K562 (cell line): ENCODE measurements around the gene ERLIN1. TPM values are rescaled to one million over a fixed set of nuclear protein-coding genes. Genes with fewer than 3 reads are reported as not detected.

Experiments
- ATAC-seq: fragments of 200-7000 bp; cut with Tn5 transposase; 3 replicates; pipeline ENCODE4 v1.9.1; 2020; ENCODE audit warnings: moderate library complexity
- BruUV-seq: library from RNA; stranded (reverse); fragments of 400-500 nt; replicated peaks from 2 replicates; lab custom pipeline; 2021; lab: Mats Ljungman, UMichigan
- CTCF ChIA-PET: fragments of 300-600 bp; formaldehyde crosslinking; extraction: SDS; loops from one replicate; lab custom pipeline; 2021; ENCODE audit warnings: low intra/inter-chr PET ratio; lab: Yijun Ruan, JAX
- POLR2A ChIA-PET: fragments of 300-600, 350-650 bp; sonication (Branson Sonifier 250); formaldehyde crosslinking; extraction: SDS; loops from one replicate; lab custom pipeline; 2021; ENCODE audit warnings: antibody characterized with exemption, inconsistent platforms; lab: Yijun Ruan, JAX
- DNase-seq, 4 experiments: peaks; one replicate each; pipeline versions ENCODE4 v3.0.0 to v3.0.0-alpha.2; 2011 to 2018; ENCODE audit warnings: low spot score in 3 of 4, mixed read lengths in 3 of 4; ENCODE audit errors: extremely low read depth in 1 of 4
- FAIRE-seq: peaks from 2 replicates; lab custom pipeline; 2011; peaks lifted over from hg19 to GRCh38; lab: Jason Lieb, UNC
- H2AFZ ChIP-seq: 2 replicates; pipeline ENCODE4 v1.6.0; 2011; ENCODE audit warnings: low read depth, low read length, control low read depth, inconsistent platforms
- H3K27ac ChIP-seq: fragments of 200-600 bp; 3 replicates; pipeline ENCODE4 v1.8.0; 2011; ENCODE audit warnings: low read depth, mild to moderate bottlenecking, control low read depth, inconsistent platforms, low read length, moderate library complexity, mixed read lengths; ENCODE audit errors: extremely low read depth
- H3K27me3 ChIP-seq, 2 experiments: fragments of 300-600 bp in 1 of 2; 2 replicates in 1 of 2; 3 replicates in 1 of 2; pipeline versions ENCODE4 v1.6.0 to v1.8.0; 2011; ENCODE audit warnings: inconsistent platforms in 2 of 2, low read length in 2 of 2, mild to moderate bottlenecking in 1 of 2, mixed read lengths in 1 of 2, moderate library complexity in 1 of 2; ENCODE audit not compliant: control insufficient read depth in 2 of 2, insufficient read depth in 2 of 2
- H3K36me3 ChIP-seq: fragments of 300-600 bp; 3 replicates; pipeline ENCODE4 v1.8.0; 2011; ENCODE audit warnings: mild to moderate bottlenecking, low read length, inconsistent platforms; ENCODE audit not compliant: control insufficient read depth, insufficient read depth
- H3K4me1 ChIP-seq, 2 experiments: fragments of 200-600 bp in 1 of 2; replicated peaks in 1 of 2; 2 replicates in 1 of 2; 3 replicates in 1 of 2; pipeline versions ENCODE4 v1.5.1 to v1.8.0; 2011; ENCODE audit warnings: inconsistent platforms in 2 of 2, low read length in 2 of 2, mild to moderate bottlenecking in 1 of 2, mixed read lengths in 1 of 2, moderate library complexity in 1 of 2; ENCODE audit not compliant: control insufficient read depth in 2 of 2, insufficient read depth in 2 of 2
- H3K4me2 ChIP-seq: 2 replicates; pipeline ENCODE4 v1.6.1; 2011; ENCODE audit warnings: low read length, control low read depth, inconsistent platforms, mixed read lengths; ENCODE audit not compliant: insufficient read depth
- H3K4me3 ChIP-seq: fragments of 200-600 bp; sonication (generic), shearing (Covaris generic); 2 replicates; pipeline ENCODE4 v1.5.1; 2016; ENCODE audit warnings: control low read depth, inconsistent platforms
- H3K79me2 ChIP-seq: fragments of 200-600 bp; 3 replicates; pipeline ENCODE4 v1.8.0; 2011; ENCODE audit warnings: low read length, inconsistent platforms; ENCODE audit not compliant: control insufficient read depth, insufficient read depth
- H3K9ac ChIP-seq, 2 experiments: 2 replicates each; pipeline versions ENCODE4 v1.6.0 to v1.6.1; 2011; ENCODE audit warnings: low read depth in 2 of 2, low read length in 2 of 2, control low read depth in 1 of 2, inconsistent platforms in 1 of 2, mild to moderate bottlenecking in 1 of 2, mixed read lengths in 1 of 2; ENCODE audit not compliant: insufficient read depth in 1 of 2
- H3K9me1 ChIP-seq: one replicate; pipeline ENCODE4 v1.6.0; 2011; ENCODE audit warnings: inconsistent platforms, mild to moderate bottlenecking, low read length, moderate library complexity; ENCODE audit not compliant: control insufficient read depth, insufficient read depth
- H3K9me3 ChIP-seq: replicated peaks from 2 replicates; pipeline ENCODE4 v1.5.1; 2011; ENCODE audit warnings: low read depth, low read length, inconsistent platforms; ENCODE audit not compliant: control insufficient read depth, insufficient read depth
- H4K20me1 ChIP-seq: replicated peaks from 2 replicates; pipeline ENCODE4 v1.6.1; 2011; ENCODE audit warnings: low read length, inconsistent platforms, mixed read lengths; ENCODE audit not compliant: control insufficient read depth, insufficient read depth
- AFF1 ChIP-seq, 2 experiments: fragments of 450-650 bp; IDR thresholded peaks; 2 replicates each; pipeline ENCODE4 v1.6.1; 2018; ENCODE audit warnings: mild to moderate bottlenecking in 2 of 2, low read depth in 1 of 2; ENCODE audit not compliant: partially characterized antibody in 2 of 2
- ARID3A ChIP-seq: IDR thresholded peaks from 2 replicates; pipeline ENCODE4 v1.6.1; 2012; ENCODE audit warnings: low read depth, low read length, improper control_type of control experiment, borderline replicate concordance
- ATF7 ChIP-seq: fragments of 450-650 bp; IDR thresholded peaks from 2 replicates; pipeline ENCODE4 v1.7.1; 2014; ENCODE audit warnings: mild to moderate bottlenecking, moderate library complexity
- C11orf30 ChIP-seq: fragments of 450-650 bp; IDR thresholded peaks from 2 replicates; pipeline ENCODE4 v1.6.1; 2016; ENCODE audit warnings: low read depth, mild to moderate bottlenecking
- CCNT2 ChIP-seq: IDR thresholded peaks from 2 replicates; pipeline ENCODE4 v1.6.1; 2011; ENCODE audit warnings: borderline replicate concordance, low read depth, mild to moderate bottlenecking, moderate library complexity, mixed read lengths, low read length; ENCODE audit not compliant: insufficient read length; ENCODE audit errors: extremely low read depth
- NFIX ChIP-seq: fragments of 250-450 bp; sonication (Bioruptor Pico); IDR thresholded peaks from 2 replicates; pipeline ENCODE4 v1.4.0; 2020; ENCODE audit warnings: low read depth, mild to moderate bottlenecking, moderate library complexity
- TCFL5 ChIP-seq: fragments of 250-450 bp; sonication (Bioruptor Pico); conservative IDR thresholded peaks from 2 replicates; pipeline ENCODE4 v1.6.1; 2021; ENCODE audit warnings: mild to moderate bottlenecking, moderate library complexity, matching md5 sums
- ZBTB17 ChIP-seq: fragments of 450-650 bp; formaldehyde crosslinking; IDR thresholded peaks from 2 replicates; pipeline ENCODE4 v1.4.0; 2020; ENCODE audit warnings: mild to moderate bottlenecking
- WGBS: fragments of 100-300 bp; shearing (Covaris generic); methylation state at CpG from one replicate; pipeline ENCODE4 v1.1.6; 2016; ENCODE audit warnings: low coverage, mixed read lengths; ENCODE audit not compliant: insufficient coverage; ENCODE audit errors: missing lambda C conversion rate; 5-methylcytosine and 5-hydroxymethylcytosine counted together
- in situ Hi-C: fragments of 300-500 bp; cut with MboI; formaldehyde crosslinking; loops from 4 replicates; pipeline ENCODE4 v1.15.0; 2018; ENCODE audit warnings: inconsistent platforms, mixed read lengths
- intact Hi-C: fragments of 100-400 bp; cut with micrococcal nuclease; formaldehyde crosslinking; loops from 2 replicates; pipeline ENCODE4 v1.14.2; 2022
- polyA plus RNA-seq, 8 experiments: library from polyadenylated mRNA; depleted of rRNA in 4 of 8; stranded (reverse) in 5 of 8; unstranded in 3 of 8; fragments of >200 nt; fragmentation: Nextera tagmentation in 2 of 8; fragmentation: Illumina TruSeq in 1 of 8; extraction: Ambion mirVana in 2 of 8; extraction: Trizol in 1 of 8; gene quantifications; 2 replicates each; pipeline versions ENCODE4 v1.2.1 to v1.2.3, GENCODE V29; 2011 to 2014; ENCODE audit warnings: inconsistent platforms in 1 of 8, missing spikeins in 1 of 8
- total RNA-seq, 7 experiments: library from RNA; depleted of rRNA in 6 of 7; stranded (reverse); fragments of >200 nt in 6 of 7; fragmentation: Illumina TruSeq in 2 of 7; extraction: Trizol in 2 of 7; gene quantifications; 2 replicates each; pipeline versions ENCODE4 v1.2.1 to v1.2.3, GENCODE V29; 2011 to 2021; ENCODE audit warnings: low replicate concordance in 1 of 7
- TF ChIP-seq, protein P1 (sequence below), 3 experiments: fragments of 200-800 bp in 1 of 3; sonication (Bioruptor generic) in 1 of 3; sonication (generic) in 1 of 3; formaldehyde crosslinking in 1 of 3; IDR thresholded peaks; 2 replicates each; pipeline versions ENCODE4 v1.6.1 to v1.8.0; 2016 to 2022; ENCODE audit warnings: mild to moderate bottlenecking in 2 of 3, missing compliant biosample characterization in 2 of 3, missing genetic modification characterization in 2 of 3, missing genetic modification reagents in 1 of 3
- TF ChIP-seq, protein P2 (sequence below): fragments of 250-450 bp; sonication (Bioruptor Pico); IDR thresholded peaks from 2 replicates; pipeline ENCODE4 v1.8.0; 2022; ENCODE audit warnings: moderate library complexity, mild to moderate bottlenecking, inconsistent platforms

Gene ERLIN1
- total and polyA plus RNA-seq, 9 of the 15 experiments (the other 6 are each of a cell fraction or from before 2014, with no cell fraction given) = 9.8 to 26.8 (median 15.5) TPM

DNA sequence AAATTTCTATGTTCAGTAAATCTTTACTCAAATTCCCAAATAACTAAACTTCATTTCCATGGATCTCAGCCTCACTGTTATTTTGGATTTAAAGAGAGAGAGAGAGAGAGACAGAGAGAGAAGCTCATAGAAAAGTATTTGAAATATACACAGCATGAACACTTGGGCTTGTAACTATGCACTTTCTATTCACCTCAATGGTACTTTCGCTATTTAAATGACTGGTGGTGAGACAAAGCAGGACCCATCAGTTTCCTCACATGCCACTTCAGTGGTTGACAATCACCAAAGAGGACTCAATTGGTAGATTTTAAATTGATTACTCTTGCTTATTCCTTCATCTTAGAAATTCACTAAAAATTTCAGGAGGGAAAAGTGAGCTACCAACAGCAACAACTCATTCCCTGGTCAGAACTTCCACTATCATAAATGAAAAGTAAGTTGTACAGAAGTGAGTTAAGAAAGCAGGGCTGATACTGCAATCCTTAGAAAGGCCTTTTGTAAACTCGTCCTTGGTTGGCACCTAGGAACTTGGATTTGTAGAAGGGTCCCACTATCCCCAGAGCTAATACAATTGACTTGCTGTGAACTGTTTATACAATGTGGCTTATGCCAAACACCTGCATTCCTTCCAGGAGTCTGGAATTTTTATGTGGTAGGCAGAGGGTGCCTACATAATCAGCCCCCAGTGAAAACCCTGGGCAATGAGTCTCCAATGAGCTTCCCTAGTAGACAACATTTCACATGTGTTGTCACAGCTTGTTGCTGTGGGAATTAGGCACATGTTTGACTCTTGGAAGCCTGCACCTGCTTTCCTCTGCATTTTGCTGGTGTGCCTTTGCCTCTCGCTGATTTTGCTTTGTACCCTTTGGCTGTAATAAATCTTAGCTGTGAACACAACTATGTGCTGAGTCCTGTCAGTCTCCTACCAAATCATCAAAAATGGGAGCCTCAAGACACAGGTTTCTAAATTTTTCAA is 10.8 kb downstream of the ERLIN1 start:
- no peaks in the 10 kb centered on the region for H3K9me1 ChIP-seq
- H4K20me1 ChIP-seq = no peaks in the 10 kb centered on the region
- H3K36me3 ChIP-seq = peaks cover 86% of the 10 kb centered on the region
- H3K9me3 ChIP-seq = no peaks in the 10 kb centered on the region
- no peak overlapping the region for H2AFZ ChIP-seq
- BruUV-seq = no TSS peak
- no peak overlapping the region for H3K4me3 ChIP-seq
- H3K79me2 ChIP-seq = peaks cover 6% of the 10 kb centered on the region; the same call in 2 of the 3 replicates
- 100% methylated on average over 3 of the region's 3 CpGs for WGBS
- POLR2A ChIA-PET = interaction anchor here (0.8 kb wide), 1 partner anchor 26 kb away, joined by 3 read pairs; no protein-coding TSS in a partner anchor
- H3K9ac ChIP-seq = no peak overlapping the region
- no peaks in the 10 kb centered on the region for H3K4me1 ChIP-seq
- FAIRE-seq (no peak), ATAC-seq (no peak), DNase-seq (no peak)
- H3K4me2 ChIP-seq = no peak overlapping the region
- intact Hi-C loops = no loop called here
- no peak overlapping the region for H3K27ac ChIP-seq
- CTCF ChIA-PET = no interaction called here
- in situ Hi-C loops = no loop called here
- H3K27me3 ChIP-seq = no peaks in the 10 kb centered on the region
- TF ChIP-seq ZBTB17 = no peak
- TF ChIP-seq, protein P1, sequence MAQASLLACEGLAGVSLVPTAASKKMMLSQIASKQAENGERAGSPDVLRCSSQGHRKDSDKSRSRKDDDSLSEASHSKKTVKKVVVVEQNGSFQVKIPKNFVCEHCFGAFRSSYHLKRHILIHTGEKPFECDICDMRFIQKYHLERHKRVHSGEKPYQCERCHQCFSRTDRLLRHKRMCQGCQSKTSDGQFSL (CRISPR knock-in tag; IDR thresholded peaks at IDR 0.05) = no peak
- TF ChIP-seq, protein P1 (tag; IDR thresholded peaks at IDR 0.05) = no peak
- TF ChIP-seq, protein P2, sequence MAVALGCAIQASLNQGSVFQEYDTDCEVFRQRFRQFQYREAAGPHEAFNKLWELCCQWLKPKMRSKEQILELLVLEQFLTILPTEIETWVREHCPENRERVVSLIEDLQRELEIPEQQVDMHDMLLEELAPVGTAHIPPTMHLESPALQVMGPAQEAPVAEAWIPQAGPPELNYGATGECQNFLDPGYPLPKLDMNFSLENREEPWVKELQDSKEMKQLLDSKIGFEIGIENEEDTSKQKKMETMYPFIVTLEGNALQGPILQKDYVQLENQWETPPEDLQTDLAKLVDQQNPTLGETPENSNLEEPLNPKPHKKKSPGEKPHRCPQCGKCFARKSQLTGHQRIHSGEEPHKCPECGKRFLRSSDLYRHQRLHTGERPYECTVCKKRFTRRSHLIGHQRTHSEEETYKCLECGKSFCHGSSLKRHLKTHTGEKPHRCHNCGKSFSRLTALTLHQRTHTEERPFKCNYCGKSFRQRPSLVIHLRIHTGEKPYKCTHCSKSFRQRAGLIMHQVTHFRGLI (CRISPR knock-in tag) = no peak
- TF ChIP-seq TCFL5 = no peak
- no peak for TF ChIP-seq NFIX (CRISPR knock-in tag)
- no peak for TF ChIP-seq ARID3A
- no peak for TF ChIP-seq C11orf30
- no peak for TF ChIP-seq AFF1 (IDR thresholded peaks at IDR 0.05; ENCODE audit: low read depth in 1 of 2, partially characterized antibody in 2 of 2)
- TF ChIP-seq ATF7 = no peak
- no peak for TF ChIP-seq CCNT2
